Measurements from ENCODE around the gene IFI27L1. TPM values are rescaled to one million over a fixed set of nuclear protein-coding genes. Genes with fewer than 3 reads are reported as not detected.

IFI27L1 gene
- total RNA-seq, 1 experiment from 2014 or later, result 26.0 TPM

DNA sequence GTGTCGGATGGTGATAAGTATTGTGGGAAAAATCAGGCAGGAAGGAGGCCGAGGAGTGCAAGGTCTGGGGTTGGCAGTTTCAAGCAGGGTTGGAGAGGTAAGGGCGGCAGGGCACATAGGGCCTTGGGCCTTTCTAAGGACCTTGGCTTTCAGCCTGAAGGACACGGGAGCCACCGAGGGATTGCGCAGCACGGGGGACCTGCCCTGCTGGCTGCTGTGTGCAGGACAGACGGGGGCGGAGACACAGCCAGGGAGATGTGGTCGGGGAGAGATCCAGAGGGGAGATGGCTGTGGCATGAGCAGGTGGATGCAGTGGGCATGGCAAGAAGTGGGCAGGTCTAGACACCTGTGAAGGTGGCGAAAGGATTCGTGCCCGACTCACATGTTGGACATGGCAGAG lies 40.3 kb upstream of the IFI27L1 start:
- no peaks in the 10 kb centered on the region for H4K20me1 ChIP-seq (ENCODE audit: insufficient read depth)
- H3K4me3 ChIP-seq (replicated peaks in 1 of 2; ENCODE audit: low read depth in 1 of 2, low read length in 2 of 2), result no peak overlapping the region
- ChIA-PET CTCF (no interaction called here), POLR2A (no interaction called here), RAD21 (ENCODE audit: low non-redundant PET in 1 of 2, low total read pairs in 2 of 2, uncharacterized antibody in 2 of 2, unreplicated experiment in 2 of 2) (no interaction called here)
- no peak overlapping the region for H3K27ac ChIP-seq (ENCODE audit: low read depth, low read length)
- H3K79me2 ChIP-seq (ENCODE audit: insufficient read depth, low read length), result no peaks in the 10 kb centered on the region
- intact Hi-C loops (cut with micrococcal nuclease), result no loop called here
- peaks cover 0 to 4% of the 10 kb centered on the region in 2 experiments; a peak in 3 of 4 replicates for H3K36me3 ChIP-seq (ENCODE audit: control insufficient read depth in 1 of 2, insufficient read depth in 2 of 2, low read length in 2 of 2)
- H3K9me2 ChIP-seq (ENCODE audit: insufficient read depth), result no peaks in the 10 kb centered on the region
- H2AFZ ChIP-seq (ENCODE audit: low read depth, low read length, poor library complexity, severe bottlenecking), result no peak overlapping the region
- no peak for TF ChIP-seq EZH2 (IDR thresholded peaks at IDR 0.05)
- no peak for TF ChIP-seq EGR1 (IDR thresholded peaks at IDR 0.05; ENCODE audit: low read depth)
- no peak for TF ChIP-seq RAD21 (IDR thresholded peaks at IDR 0.05; ENCODE audit: low read depth)
- no peak for TF ChIP-seq POLR2A (IDR thresholded peaks at IDR 0.05; ENCODE audit: borderline replicate concordance, extremely low read depth, insufficient read depth, insufficient read length)
- TF ChIP-seq CBX3 (IDR thresholded peaks at IDR 0.05; ENCODE audit: low read depth), result no peak
- TF ChIP-seq, protein P1, sequence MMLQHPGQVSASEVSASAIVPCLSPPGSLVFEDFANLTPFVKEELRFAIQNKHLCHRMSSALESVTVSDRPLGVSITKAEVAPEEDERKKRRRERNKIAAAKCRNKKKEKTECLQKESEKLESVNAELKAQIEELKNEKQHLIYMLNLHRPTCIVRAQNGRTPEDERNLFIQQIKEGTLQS (IDR thresholded peaks at IDR 0.05), result no peak
- TF ChIP-seq YY1 (IDR thresholded peaks at IDR 0.05; ENCODE audit: extremely low read depth, insufficient replicate concordance, low read depth, low read length), result no peak
- TF ChIP-seq, protein P2, sequence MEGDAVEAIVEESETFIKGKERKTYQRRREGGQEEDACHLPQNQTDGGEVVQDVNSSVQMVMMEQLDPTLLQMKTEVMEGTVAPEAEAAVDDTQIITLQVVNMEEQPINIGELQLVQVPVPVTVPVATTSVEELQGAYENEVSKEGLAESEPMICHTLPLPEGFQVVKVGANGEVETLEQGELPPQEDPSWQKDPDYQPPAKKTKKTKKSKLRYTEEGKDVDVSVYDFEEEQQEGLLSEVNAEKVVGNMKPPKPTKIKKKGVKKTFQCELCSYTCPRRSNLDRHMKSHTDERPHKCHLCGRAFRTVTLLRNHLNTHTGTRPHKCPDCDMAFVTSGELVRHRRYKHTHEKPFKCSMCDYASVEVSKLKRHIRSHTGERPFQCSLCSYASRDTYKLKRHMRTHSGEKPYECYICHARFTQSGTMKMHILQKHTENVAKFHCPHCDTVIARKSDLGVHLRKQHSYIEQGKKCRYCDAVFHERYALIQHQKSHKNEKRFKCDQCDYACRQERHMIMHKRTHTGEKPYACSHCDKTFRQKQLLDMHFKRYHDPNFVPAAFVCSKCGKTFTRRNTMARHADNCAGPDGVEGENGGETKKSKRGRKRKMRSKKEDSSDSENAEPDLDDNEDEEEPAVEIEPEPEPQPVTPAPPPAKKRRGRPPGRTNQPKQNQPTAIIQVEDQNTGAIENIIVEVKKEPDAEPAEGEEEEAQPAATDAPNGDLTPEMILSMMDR (IDR thresholded peaks at IDR 0.05 in 2 of 3, conservative IDR thresholded peaks at IDR 0.05 in 1 of 3; ENCODE audit: borderline replicate concordance in 1 of 3, insufficient read depth in 1 of 3, low read depth in 2 of 3, low read length in 2 of 3), result no peak
- TF ChIP-seq TCF7L2 (IDR thresholded peaks at IDR 0.05; ENCODE audit: borderline replicate concordance, extremely low read depth, insufficient read depth, insufficient read length), result no peak
- no peak for TF ChIP-seq EZH2phosphoT487 (IDR thresholded peaks at IDR 0.05; ENCODE audit: borderline replicate concordance)
- TF ChIP-seq, protein P3, sequence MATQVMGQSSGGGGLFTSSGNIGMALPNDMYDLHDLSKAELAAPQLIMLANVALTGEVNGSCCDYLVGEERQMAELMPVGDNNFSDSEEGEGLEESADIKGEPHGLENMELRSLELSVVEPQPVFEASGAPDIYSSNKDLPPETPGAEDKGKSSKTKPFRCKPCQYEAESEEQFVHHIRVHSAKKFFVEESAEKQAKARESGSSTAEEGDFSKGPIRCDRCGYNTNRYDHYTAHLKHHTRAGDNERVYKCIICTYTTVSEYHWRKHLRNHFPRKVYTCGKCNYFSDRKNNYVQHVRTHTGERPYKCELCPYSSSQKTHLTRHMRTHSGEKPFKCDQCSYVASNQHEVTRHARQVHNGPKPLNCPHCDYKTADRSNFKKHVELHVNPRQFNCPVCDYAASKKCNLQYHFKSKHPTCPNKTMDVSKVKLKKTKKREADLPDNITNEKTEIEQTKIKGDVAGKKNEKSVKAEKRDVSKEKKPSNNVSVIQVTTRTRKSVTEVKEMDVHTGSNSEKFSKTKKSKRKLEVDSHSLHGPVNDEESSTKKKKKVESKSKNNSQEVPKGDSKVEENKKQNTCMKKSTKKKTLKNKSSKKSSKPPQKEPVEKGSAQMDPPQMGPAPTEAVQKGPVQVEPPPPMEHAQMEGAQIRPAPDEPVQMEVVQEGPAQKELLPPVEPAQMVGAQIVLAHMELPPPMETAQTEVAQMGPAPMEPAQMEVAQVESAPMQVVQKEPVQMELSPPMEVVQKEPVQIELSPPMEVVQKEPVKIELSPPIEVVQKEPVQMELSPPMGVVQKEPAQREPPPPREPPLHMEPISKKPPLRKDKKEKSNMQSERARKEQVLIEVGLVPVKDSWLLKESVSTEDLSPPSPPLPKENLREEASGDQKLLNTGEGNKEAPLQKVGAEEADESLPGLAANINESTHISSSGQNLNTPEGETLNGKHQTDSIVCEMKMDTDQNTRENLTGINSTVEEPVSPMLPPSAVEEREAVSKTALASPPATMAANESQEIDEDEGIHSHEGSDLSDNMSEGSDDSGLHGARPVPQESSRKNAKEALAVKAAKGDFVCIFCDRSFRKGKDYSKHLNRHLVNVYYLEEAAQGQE (IDR thresholded peaks at IDR 0.05; ENCODE audit: low read depth), result no peak
- TF ChIP-seq SIN3A (IDR thresholded peaks at IDR 0.05; ENCODE audit: low read depth), result no peak
- no peak for TF ChIP-seq FOSL1 (IDR thresholded peaks at IDR 0.05; ENCODE audit: low read depth)
- TF ChIP-seq, protein P4, sequence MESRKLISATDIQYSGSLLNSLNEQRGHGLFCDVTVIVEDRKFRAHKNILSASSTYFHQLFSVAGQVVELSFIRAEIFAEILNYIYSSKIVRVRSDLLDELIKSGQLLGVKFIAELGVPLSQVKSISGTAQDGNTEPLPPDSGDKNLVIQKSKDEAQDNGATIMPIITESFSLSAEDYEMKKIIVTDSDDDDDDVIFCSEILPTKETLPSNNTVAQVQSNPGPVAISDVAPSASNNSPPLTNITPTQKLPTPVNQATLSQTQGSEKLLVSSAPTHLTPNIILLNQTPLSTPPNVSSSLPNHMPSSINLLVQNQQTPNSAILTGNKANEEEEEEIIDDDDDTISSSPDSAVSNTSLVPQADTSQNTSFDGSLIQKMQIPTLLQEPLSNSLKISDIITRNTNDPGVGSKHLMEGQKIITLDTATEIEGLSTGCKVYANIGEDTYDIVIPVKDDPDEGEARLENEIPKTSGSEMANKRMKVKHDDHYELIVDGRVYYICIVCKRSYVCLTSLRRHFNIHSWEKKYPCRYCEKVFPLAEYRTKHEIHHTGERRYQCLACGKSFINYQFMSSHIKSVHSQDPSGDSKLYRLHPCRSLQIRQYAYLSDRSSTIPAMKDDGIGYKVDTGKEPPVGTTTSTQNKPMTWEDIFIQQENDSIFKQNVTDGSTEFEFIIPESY (IDR thresholded peaks at IDR 0.05; ENCODE audit: extremely low read depth, insufficient replicate concordance, low read length), result no peak
- TF ChIP-seq, protein P5, sequence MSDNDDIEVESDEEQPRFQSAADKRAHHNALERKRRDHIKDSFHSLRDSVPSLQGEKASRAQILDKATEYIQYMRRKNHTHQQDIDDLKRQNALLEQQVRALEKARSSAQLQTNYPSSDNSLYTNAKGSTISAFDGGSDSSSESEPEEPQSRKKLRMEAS (IDR thresholded peaks at IDR 0.05), result no peak
- no peak for TF ChIP-seq CEBPB (IDR thresholded peaks at IDR 0.05; ENCODE audit: low read depth)
- TF ChIP-seq SRF (IDR thresholded peaks at IDR 0.05; ENCODE audit: low read depth), result no peak
- TF ChIP-seq ZFX (IDR thresholded peaks at IDR 0.05), result no peak
- ATAC-seq, result no peak
- H3K9ac ChIP-seq (ENCODE audit: low read length), result no peak overlapping the region
- no peaks in the 10 kb centered on the region for H3K27me3 ChIP-seq (ENCODE audit: insufficient read depth, low read length)
- H3K4me2 ChIP-seq (ENCODE audit: low read length), result no peak overlapping the region
- no TSS peak for BruUV-seq (replicated peaks)
- DNase-seq (ENCODE audit: low read depth, low spot score), result no peak
- no peaks in the 10 kb centered on the region for H3K9me3 ChIP-seq (ENCODE audit: control insufficient read depth in 1 of 2, insufficient read depth in 1 of 2, low read depth in 1 of 2, low read length in 2 of 2)
- peaks cover 3 to 10% of the 10 kb centered on the region in 2 experiments; a peak in 3 of 4 replicates for H3K4me1 ChIP-seq (ENCODE audit: control insufficient read depth in 1 of 2, insufficient read depth in 2 of 2, low read length in 2 of 2)

Measured in HCT116 (cell line).